UCSD-AML1 (cell line): Measurements from ENCODE around the gene CALML3.
"Not testable (repeated sequence)": the region's sequence is repeated elsewhere in the genome, so short reads cannot be mapped to it uniquely, and the experiment has no call there.

ENCODE experiments used
- DNase-seq: peaks from one replicate; lab custom pipeline; 2025; ENCODE audit not compliant: unreplicated experiment; lab: John Stamatoyannopoulos, UW

The CALML3 gene

GRCh38 chr10:5524641-5525560 is at the start of gene CALML3:
CALML3 (plus strand) TSS chr10:5524961; CDS start chr10:5525086, 125 bp downstream.
- no peak for DNase-seq

- DNase-seq: not testable (repeated sequence)
These were observed 49.7 kb upstream of the CALML3 start for GRCh38 chr10:5475088-5475487.

GRCh38 chr10:5475974-5476807 is 48.6 kb upstream of the CALML3 start:
- not testable (repeated sequence) for DNase-seq

GRCh38 chr10:5476918-5477525 is 47.7 kb upstream of the CALML3 start:
- DNase-seq: no peak

- DNase-seq: no peak
These were observed 46.6 kb upstream of the CALML3 start for GRCh38 chr10:5477948-5478693.

- no peak for DNase-seq
These were observed 46.0 kb upstream of the CALML3 start for GRCh38 chr10:5478694-5479305.

- peak; percentile 77 for DNase-seq
These were observed 45.1 kb upstream of the CALML3 start for GRCh38 chr10:5479481-5480161.

- DNase-seq: no peak
These were observed 44.4 kb upstream of the CALML3 start for GRCh38 chr10:5480162-5480941.

- no peak for DNase-seq
These were observed 43.6 kb upstream of the CALML3 start for GRCh38 chr10:5481121-5481520.

GRCh38 chr10:5482016-5482415 is 42.7 kb upstream of the CALML3 start:
- no peak for DNase-seq

GRCh38 chr10:5484205-5484604 is 40.6 kb upstream of the CALML3 start:
- no peak for DNase-seq

- no peak for DNase-seq
These were observed 39.5 kb upstream of the CALML3 start for GRCh38 chr10:5485290-5485689.

- no peak for DNase-seq
These were observed 38.6 kb upstream of the CALML3 start for GRCh38 chr10:5485948-5486852.

- no peak for DNase-seq
These were observed 37.9 kb upstream of the CALML3 start for GRCh38 chr10:5486853-5487235.

- DNase-seq: no peak
These were observed 36.2 kb upstream of the CALML3 start for GRCh38 chr10:5488272-5489161.

GRCh38 chr10:5490032-5490431 is 34.7 kb upstream of the CALML3 start:
- no peak for DNase-seq
